Activated CD4-positive, alpha-beta memory T cell treated with anti-CD3 and anti-CD28 coated beads for 36 hours (primary cell): ENCODE measurements around the gene TAP2. TPM values are rescaled to one million over a fixed set of nuclear protein-coding genes. Genes with fewer than 3 reads are reported as not detected.

ENCODE experiments used
- CTCF ChIA-PET: fragments of 350-600 bp; sonication (Branson Sonifier 250); formaldehyde crosslinking; loops from one replicate; lab custom pipeline; 2021; ENCODE audit warnings: antibody characterized with exemption, inconsistent platforms; lab: Charles Lee
- POLR2A ChIA-PET: fragments of 350-600 bp; sonication (Branson Sonifier 250); formaldehyde crosslinking; loops from one replicate; lab custom pipeline; 2021; ENCODE audit warnings: antibody characterized with exemption; lab: Charles Lee
- DNase-seq: peaks from one replicate; pipeline ENCODE4 v3.0.0-alpha.2; 2020
- H3K27ac Mint-ChIP-seq: one replicate; pipeline ENCODE4 v1.8.0; 2021; ENCODE audit warnings: mixed read lengths
- H3K27me3 Mint-ChIP-seq: one replicate; pipeline ENCODE4 v1.8.0; 2021; ENCODE audit warnings: mixed read lengths
- H3K36me3 Mint-ChIP-seq: one replicate; pipeline ENCODE4 v1.8.0; 2021; ENCODE audit warnings: mixed read lengths
- H3K4me1 Mint-ChIP-seq: one replicate; pipeline ENCODE4 v1.8.0; 2021; ENCODE audit warnings: low read depth, mixed read lengths
- H3K4me3 Mint-ChIP-seq: one replicate; pipeline ENCODE4 v1.8.0; 2021; ENCODE audit warnings: mild to moderate bottlenecking, mixed read lengths
- H3K9me3 Mint-ChIP-seq: one replicate; pipeline ENCODE4 v1.8.0; 2021; ENCODE audit warnings: mixed read lengths
- intact Hi-C: fragments of 100-400 bp; cut with micrococcal nuclease; formaldehyde crosslinking; loops from one replicate; pipeline ENCODE4 v1.15.1; 2023
- total RNA-seq, 2 experiments: library from RNA; stranded (reverse); gene quantifications; one replicate each; pipeline ENCODE4 v1.2.3, GENCODE V29; 2021

The TAP2 gene
- total RNA-seq, 2 experiments from 2014 or later: 134 to 143 TPM

- peaks cover 94% of the 10 kb centered on the region for H3K36me3 Mint-ChIP-seq
Observed at GRCh38 chr6:32844839-32845383, 6.4 kb upstream of the TAP2 start.

GRCh38 chr6:32843979-32844838, 5.7 kb upstream of the TAP2 start, which contains the start of gene PSMB8:
Gene PSMB8 (minus strand): TSS chr6:32844047. CDS start chr6:32843996, 51 bp downstream.
- Mint-ChIP-seq H3K4me1 (peaks cover 63% of the 10 kb centered on the region), H3K9me3 (no peaks in the 10 kb centered on the region), H3K36me3 (peaks cover 90% of the 10 kb centered on the region), H3K4me3 (peak within 1 kb of the TSS; percentile 97), H3K27me3 (no peaks in the 10 kb centered on the region), H3K27ac (peak within 1 kb of the TSS; percentile 100)
- DNase-seq: peak; percentile 99
- intact Hi-C loops: loop anchor here (1.0 to 5.0 kb wide), 6 partner anchors 9 to 1107 kb away; partner anchors contain the start of genes CLIC1, CUTA, RING1 and RPS18
- ChIA-PET CTCF (interaction anchor here (0.8 to 11.9 kb wide), 6 partner anchors 18 to 140 kb away, joined by 3 to 917 read pairs (median 7); partner anchors contain the start of genes HLA-DMA, PSMB9 and TAP1), POLR2A (interaction anchor here (0.6 to 9.8 kb wide), 15 partner anchors 10 to 1105 kb away, joined by 3 to 313 read pairs (median 3); partner anchors contain the start of genes BRD2, MSH5, PSMB9 and TAP1)

More at GRCh38 chr6:32844839-32845383, 6.4 kb upstream of the TAP2 start:
- H3K4me3 Mint-ChIP-seq: peak overlapping the region; percentile 97
- intact Hi-C loops: loop anchor here (1.0 to 5.0 kb wide), 6 partner anchors 8 to 1108 kb away; partner anchors contain the start of genes CLIC1, CUTA, RING1 and RPS18
- H3K4me1 Mint-ChIP-seq: peaks cover 60% of the 10 kb centered on the region
- H3K27me3 Mint-ChIP-seq: no peaks in the 10 kb centered on the region
- no peaks in the 10 kb centered on the region for H3K9me3 Mint-ChIP-seq
- H3K27ac Mint-ChIP-seq: peak overlapping the region; percentile 100
- DNase-seq: no peak
- ChIA-PET CTCF (interaction anchor here (0.8 to 11.9 kb wide), 5 partner anchors 18 to 140 kb away, joined by 5 to 917 read pairs (median 9); partner anchors contain the start of genes HLA-DMA, PSMB9 and TAP1), POLR2A (interaction anchor here (0.6 to 9.8 kb wide), 17 partner anchors 10 to 1105 kb away, joined by 3 to 313 read pairs (median 3); partner anchors contain the start of genes BRD2, HLA-DMA, MSH5 and PSMB9)

GRCh38 chr6:32843331-32843978, 4.9 kb upstream of the TAP2 start:
- Mint-ChIP-seq H3K36me3 (peaks cover 82% of the 10 kb centered on the region), H3K27me3 (no peaks in the 10 kb centered on the region), H3K27ac (peak overlapping the region; percentile 100), H3K4me1 (peaks cover 60% of the 10 kb centered on the region), H3K9me3 (no peaks in the 10 kb centered on the region), H3K4me3 (peak overlapping the region; percentile 97)
- ChIA-PET POLR2A (interaction anchor here (8.2 to 9.8 kb wide), 2 partner anchors 13 to 128 kb away, joined by 133 to 313 read pairs; partner anchors contain the start of genes BRD2, PSMB9 and TAP1), CTCF (interaction anchor here (1.1 to 11.9 kb wide), 2 partner anchors 19 to 128 kb away, joined by 3 to 917 read pairs; partner anchors contain the start of genes PSMB9 and TAP1)
- no peak for DNase-seq
- intact Hi-C loops: loop anchor here (5.0 kb wide), 3 partner anchors 364 to 1106 kb away; partner anchors contain the start of genes CLIC1, CUTA and RING1

GRCh38 chr6:32842690-32843089, 4.2 kb upstream of the TAP2 start:
- Mint-ChIP-seq H3K27me3 (no peaks in the 10 kb centered on the region), H3K4me3 (peak overlapping the region; percentile 97), H3K4me1 (peaks cover 52% of the 10 kb centered on the region), H3K36me3 (peaks cover 74% of the 10 kb centered on the region), H3K27ac (peak overlapping the region; percentile 100), H3K9me3 (no peaks in the 10 kb centered on the region)
- CTCF ChIA-PET: interaction anchor here (1.2 to 11.9 kb wide), 4 partner anchors 8 to 142 kb away, joined by 3 to 917 read pairs (median 8); partner anchors contain the start of genes PSMB9 and TAP1
- POLR2A ChIA-PET: interaction anchor here (8.2 to 9.8 kb wide), 2 partner anchors 14 to 129 kb away, joined by 133 to 313 read pairs; partner anchors contain the start of genes BRD2, PSMB9 and TAP1
- DNase-seq: no peak
- intact Hi-C loops: loop anchor here (5.0 kb wide), 3 partner anchors 365 to 1105 kb away; partner anchors contain the start of genes CLIC1, CUTA and RING1

GRCh38 chr6:32842021-32842650, 3.6 kb upstream of the TAP2 start:
- CTCF ChIA-PET: interaction anchor here (1.2 to 11.9 kb wide), 4 partner anchors 9 to 142 kb away, joined by 3 to 917 read pairs (median 8); partner anchors contain the start of genes PSMB9 and TAP1
- H3K4me3 Mint-ChIP-seq: peak overlapping the region; percentile 97
- no peaks in the 10 kb centered on the region for H3K27me3 Mint-ChIP-seq
- POLR2A ChIA-PET: interaction anchor here (8.2 to 9.8 kb wide), 2 partner anchors 14 to 130 kb away, joined by 133 to 313 read pairs; partner anchors contain the start of genes BRD2, PSMB9 and TAP1
- H3K4me1 Mint-ChIP-seq: peaks cover 48% of the 10 kb centered on the region
- DNase-seq: no peak
- peaks cover 74% of the 10 kb centered on the region for H3K36me3 Mint-ChIP-seq
- peak overlapping the region; percentile 100 for H3K27ac Mint-ChIP-seq
- H3K9me3 Mint-ChIP-seq: no peaks in the 10 kb centered on the region
- intact Hi-C loops: loop anchor here (5.0 kb wide), 3 partner anchors 365 to 1105 kb away; partner anchors contain the start of genes CLIC1, CUTA and RING1

- H3K27me3 Mint-ChIP-seq: no peaks in the 10 kb centered on the region
- ChIA-PET CTCF (interaction anchor here (0.7 to 11.9 kb wide), 6 partner anchors 10 to 439 kb away, joined by 3 to 917 read pairs (median 5); partner anchors contain the start of genes PSMB9 and TAP1), POLR2A (interaction anchor here (8.2 to 9.8 kb wide), 2 partner anchors 16 to 131 kb away, joined by 133 to 313 read pairs; partner anchors contain the start of genes BRD2, PSMB9 and TAP1)
- peak overlapping the region; percentile 100 for H3K27ac Mint-ChIP-seq
- H3K4me1 Mint-ChIP-seq: peaks cover 54% of the 10 kb centered on the region
- peak; percentile 72 for DNase-seq
- intact Hi-C loops: loop anchor here (5.0 kb wide), 3 partner anchors 367 to 1103 kb away; partner anchors contain the start of genes CLIC1, CUTA and RING1
- peak overlapping the region; percentile 97 for H3K4me3 Mint-ChIP-seq
- H3K36me3 Mint-ChIP-seq: peaks cover 74% of the 10 kb centered on the region
- H3K9me3 Mint-ChIP-seq: no peaks in the 10 kb centered on the region
Observed at GRCh38 chr6:32840604-32841246, 2.2 kb upstream of the TAP2 start.

GRCh38 chr6:32839356-32839755, 817 bp upstream of the TAP2 start:
- intact Hi-C loops: no loop called here
- ChIA-PET CTCF (interaction anchor here (0.8 to 11.9 kb wide), 25 partner anchors 11 to 432 kb away, joined by 3 to 917 read pairs (median 10); partner anchors contain the start of genes BRD2, HLA-DMA, PSMB9 and RPS18), POLR2A (interaction anchor here (1.3 to 9.8 kb wide), 7 partner anchors 7 to 439 kb away, joined by 3 to 313 read pairs (median 9); partner anchors contain the start of genes PSMB9 and TAP1)
- Mint-ChIP-seq H3K9me3 (no peaks in the 10 kb centered on the region), H3K4me3 (no peak overlapping the region), H3K27me3 (no peaks in the 10 kb centered on the region), H3K36me3 (peaks cover 75% of the 10 kb centered on the region), H3K4me1 (peaks cover 66% of the 10 kb centered on the region), H3K27ac (peak overlapping the region; percentile 54)
- no peak for DNase-seq

- Mint-ChIP-seq H3K36me3 (peaks cover 75% of the 10 kb centered on the region), H3K9me3 (no peaks in the 10 kb centered on the region), H3K4me3 (peak overlapping the region; percentile 73), H3K4me1 (peaks cover 83% of the 10 kb centered on the region), H3K27me3 (no peaks in the 10 kb centered on the region), H3K27ac (peak overlapping the region; percentile 91)
- peak; percentile 40 for DNase-seq
- ChIA-PET CTCF (interaction anchor here (0.9 to 11.9 kb wide), 25 partner anchors 10 to 434 kb away, joined by 3 to 917 read pairs (median 11); partner anchors contain the start of genes BRD2, HLA-DMA, PSMB9 and RPS18), POLR2A (interaction anchor here (0.9 to 9.8 kb wide), 12 partner anchors 9 to 143 kb away, joined by 3 to 313 read pairs (median 8); partner anchors contain the start of genes HLA-DMA, PSMB9 and TAP1)
- intact Hi-C loops: loop anchor here (1.0 kb wide), 2 partner anchors 17 to 31 kb away; partner anchors contain the start of gene PSMB9
Observed at GRCh38 chr6:32837651-32838113, 857 bp downstream of the TAP2 start.

- peak overlapping the region; percentile 73 for H3K4me3 Mint-ChIP-seq
- peaks cover 80% of the 10 kb centered on the region for H3K4me1 Mint-ChIP-seq
- DNase-seq: no peak
- no peaks in the 10 kb centered on the region for H3K9me3 Mint-ChIP-seq
- H3K36me3 Mint-ChIP-seq: peaks cover 73% of the 10 kb centered on the region
- H3K27ac Mint-ChIP-seq: peak overlapping the region; percentile 91
- POLR2A ChIA-PET: interaction anchor here (2.6 to 9.8 kb wide), 4 partner anchors 9 to 134 kb away, joined by 9 to 313 read pairs (median 28); partner anchors contain the start of genes PSMB9 and TAP1
- intact Hi-C loops: no loop called here
- no peaks in the 10 kb centered on the region for H3K27me3 Mint-ChIP-seq
- CTCF ChIA-PET: interaction anchor here (3.9 to 11.9 kb wide), 2 partner anchors 26 to 148 kb away, joined by 51 to 917 read pairs; partner anchors contain the start of genes PSMB9 and TAP1
Observed at GRCh38 chr6:32836873-32837272, 1.7 kb downstream of the TAP2 start.
